Measurements from ENCODE around the gene SDHAF1.

SDHAF1 gene

DNA sequence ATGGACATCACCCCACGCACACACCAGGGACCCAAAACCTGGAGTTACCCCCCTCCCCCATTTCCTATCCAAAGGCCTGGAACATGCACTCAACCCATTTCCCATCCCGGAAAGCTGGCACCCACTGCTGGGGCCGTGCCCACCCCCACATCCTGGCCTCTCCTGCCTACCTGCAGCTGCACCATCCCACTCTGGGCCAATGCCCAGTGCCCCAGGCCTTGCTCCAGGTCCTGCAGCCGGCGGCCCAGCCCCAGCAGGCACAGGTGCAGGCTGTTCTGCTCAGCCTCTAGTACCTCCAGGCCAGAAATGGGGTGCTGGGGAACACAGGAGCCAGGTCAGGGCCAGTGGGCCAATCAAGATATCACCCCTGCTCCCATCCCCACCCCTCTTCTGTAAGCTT, 12.0 kb downstream of the SDHAF1 start:
- no peak overlapping the region for H2AFZ ChIP-seq (ENCODE audit: low read length, unreplicated experiment)
- H3K36me3 ChIP-seq (ENCODE audit: insufficient read depth, low read length) = no peaks in the 10 kb centered on the region
- no peak overlapping the region for H3K4me3 ChIP-seq (ENCODE audit: low read depth, low read length)
- no peaks in the 10 kb centered on the region for H3K79me2 ChIP-seq (ENCODE audit: control insufficient read depth, insufficient read depth, low read length, unreplicated experiment)
- H3K27ac ChIP-seq (ENCODE audit: low read depth, low read length) = no peak overlapping the region
- H3K4me1 ChIP-seq (ENCODE audit: control insufficient read depth, insufficient read depth, low read length, unreplicated experiment) = no peaks in the 10 kb centered on the region
- no peaks in the 10 kb centered on the region for H3K27me3 ChIP-seq (ENCODE audit: insufficient read depth, low read length)

DNA sequence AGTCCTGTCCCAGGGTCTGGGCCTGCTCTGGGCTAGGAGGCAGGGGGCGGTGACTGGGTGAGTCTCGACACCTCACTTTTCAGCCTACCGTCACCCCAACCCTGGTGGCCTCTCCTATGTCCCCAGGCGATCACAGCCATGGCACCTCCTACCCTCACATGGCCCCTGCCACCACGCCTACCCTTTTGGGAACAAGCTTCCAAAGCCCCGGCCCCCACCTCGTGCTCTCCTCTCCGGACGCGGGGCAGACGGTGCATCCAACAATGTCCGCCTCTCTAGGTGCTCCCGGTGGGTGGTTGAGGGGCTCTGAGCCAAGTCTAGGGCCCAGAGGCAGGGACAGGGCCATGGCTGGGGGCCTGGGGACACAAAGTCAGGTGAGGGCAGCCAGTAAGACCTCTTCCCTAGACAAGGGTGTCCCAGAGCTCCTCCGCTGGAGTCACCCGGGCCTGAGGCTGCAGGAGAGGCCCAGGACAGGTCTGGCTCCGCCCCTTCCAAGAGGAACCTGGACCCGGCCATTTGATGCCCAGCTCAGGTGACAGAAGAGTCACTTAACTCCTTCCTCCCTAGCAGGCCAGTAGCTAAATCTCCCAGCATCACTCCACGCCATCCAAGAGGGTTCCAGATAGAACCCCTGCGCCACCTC, 13.5 kb downstream of the SDHAF1 start, which contains the start of gene SYNE4:
Gene SYNE4 (minus strand): TSS at position 478 of the 643 bp plus-strand sequence. CDS start 132 bp downstream, at position 346.
- Histone ChIP-seq H3K27me3 (ENCODE audit: insufficient read depth, low read length) (no peaks in the 10 kb centered on the region), H3K79me2 (ENCODE audit: control insufficient read depth, insufficient read depth, low read length, unreplicated experiment) (no peaks in the 10 kb centered on the region), H3K4me1 (ENCODE audit: control insufficient read depth, insufficient read depth, low read length, unreplicated experiment) (no peaks in the 10 kb centered on the region), H3K36me3 (ENCODE audit: insufficient read depth, low read length) (no peaks in the 10 kb centered on the region), H3K4me3 (ENCODE audit: low read depth, low read length) (peak within 1 kb of the TSS; percentile 65), H2AFZ (ENCODE audit: low read length, unreplicated experiment) (no peak within 1 kb of the TSS), H3K27ac (ENCODE audit: low read depth, low read length) (no peak within 1 kb of the TSS)

- Histone ChIP-seq H2AFZ (ENCODE audit: low read length, unreplicated experiment) (no peak overlapping the region), H3K4me3 (ENCODE audit: low read depth, low read length) (peak overlapping the region; percentile 65)
Observed at GRCh38 chr19:36009220-36009619, 14.2 kb downstream of the SDHAF1 start.

DNA sequence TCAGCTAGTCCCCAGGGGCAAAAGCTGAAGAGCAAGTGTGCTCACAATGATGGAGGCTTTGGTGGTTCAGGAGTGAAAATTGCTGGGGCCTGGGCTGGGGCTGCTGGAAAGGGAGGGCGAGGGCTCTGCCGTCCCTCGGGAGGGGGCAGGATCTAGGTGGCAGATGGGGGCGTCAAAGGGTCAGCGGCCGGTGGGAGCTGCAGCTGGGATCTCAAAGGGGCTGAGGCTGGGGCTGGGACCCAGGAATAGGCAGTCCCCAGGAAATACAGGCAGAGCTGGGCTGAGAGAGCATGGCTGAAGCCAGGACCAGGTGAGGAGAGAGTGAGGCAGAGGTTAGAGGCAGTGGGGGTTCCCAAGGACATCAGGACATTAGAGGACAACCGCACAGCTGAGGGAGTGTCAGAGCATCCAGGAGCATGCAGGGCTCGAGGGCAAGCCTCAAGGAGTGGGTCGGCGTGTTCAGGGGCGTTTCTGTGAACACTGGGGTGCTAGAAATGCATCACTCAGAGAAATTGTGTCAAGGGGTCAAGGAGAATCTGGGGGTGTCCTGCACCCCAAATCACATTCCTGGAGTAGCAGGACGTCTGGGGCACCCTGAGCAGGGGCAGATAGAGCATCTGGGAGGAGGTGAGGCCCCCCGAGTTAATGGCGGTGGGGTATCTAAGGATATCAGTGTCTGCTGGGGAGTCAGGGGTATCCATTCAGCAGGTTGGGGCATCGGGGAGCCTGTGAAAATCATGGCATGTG, 14.8 kb downstream of the SDHAF1 start:
- Histone ChIP-seq H2AFZ (ENCODE audit: low read length, unreplicated experiment) (no peak overlapping the region), H3K36me3 (ENCODE audit: insufficient read depth, low read length) (no peaks in the 10 kb centered on the region), H3K27ac (ENCODE audit: low read depth, low read length) (no peak overlapping the region), H3K4me3 (ENCODE audit: low read depth, low read length) (peak overlapping the region; percentile 65), H3K4me1 (ENCODE audit: control insufficient read depth, insufficient read depth, low read length, unreplicated experiment) (peaks cover under 1% of the 10 kb centered on the region), H3K79me2 (ENCODE audit: control insufficient read depth, insufficient read depth, low read length, unreplicated experiment) (no peaks in the 10 kb centered on the region), H3K27me3 (ENCODE audit: insufficient read depth, low read length) (no peaks in the 10 kb centered on the region)

More at GRCh38 chr19:36009220-36009619, 14.2 kb downstream of the SDHAF1 start:
- H3K27me3 ChIP-seq (ENCODE audit: insufficient read depth, low read length) = no peaks in the 10 kb centered on the region
- H3K27ac ChIP-seq (ENCODE audit: low read depth, low read length) = no peak overlapping the region
- no peaks in the 10 kb centered on the region for H3K4me1 ChIP-seq (ENCODE audit: control insufficient read depth, insufficient read depth, low read length, unreplicated experiment)
- no peaks in the 10 kb centered on the region for H3K79me2 ChIP-seq (ENCODE audit: control insufficient read depth, insufficient read depth, low read length, unreplicated experiment)
- H3K36me3 ChIP-seq (ENCODE audit: insufficient read depth, low read length) = no peaks in the 10 kb centered on the region

GRCh38 chr19:36010402-36010801, 15.4 kb downstream of the SDHAF1 start:
- Histone ChIP-seq H3K27me3 (ENCODE audit: insufficient read depth, low read length) (no peaks in the 10 kb centered on the region), H3K4me1 (ENCODE audit: control insufficient read depth, insufficient read depth, low read length, unreplicated experiment) (peaks cover 3% of the 10 kb centered on the region), H3K36me3 (ENCODE audit: insufficient read depth, low read length) (no peaks in the 10 kb centered on the region)

GRCh38 chr19:36013280-36014011, 18.5 kb downstream of the SDHAF1 start:
- Histone ChIP-seq H3K4me1 (ENCODE audit: control insufficient read depth, insufficient read depth, low read length, unreplicated experiment) (peaks cover 3% of the 10 kb centered on the region), H3K36me3 (ENCODE audit: insufficient read depth, low read length) (no peaks in the 10 kb centered on the region), H3K79me2 (ENCODE audit: control insufficient read depth, insufficient read depth, low read length, unreplicated experiment) (no peaks in the 10 kb centered on the region), H3K27me3 (ENCODE audit: insufficient read depth, low read length) (no peaks in the 10 kb centered on the region), H3K4me3 (ENCODE audit: low read depth, low read length) (peak overlapping the region; percentile 75), H2AFZ (ENCODE audit: low read length, unreplicated experiment) (no peak overlapping the region), H3K27ac (ENCODE audit: low read depth, low read length) (no peak overlapping the region)

More at GRCh38 chr19:36010402-36010801, 15.4 kb downstream of the SDHAF1 start:
- H3K27ac ChIP-seq (ENCODE audit: low read depth, low read length) = no peak overlapping the region
- no peak overlapping the region for H2AFZ ChIP-seq (ENCODE audit: low read length, unreplicated experiment)
- H3K79me2 ChIP-seq (ENCODE audit: control insufficient read depth, insufficient read depth, low read length, unreplicated experiment) = no peaks in the 10 kb centered on the region
- H3K4me3 ChIP-seq (ENCODE audit: low read depth, low read length) = no peak overlapping the region

GRCh38 chr19:36014012-36014924, 19.3 kb downstream of the SDHAF1 start, which contains the start of gene ALKBH6:
Gene ALKBH6, minus strand, starts transcription at chr19:36014213. Its CDS starts 816 bp downstream, at chr19:36013397.
- Histone ChIP-seq H3K4me3 (ENCODE audit: low read depth, low read length) (peak within 1 kb of the TSS; percentile 75), H3K27ac (ENCODE audit: low read depth, low read length) (no peak within 1 kb of the TSS), H2AFZ (ENCODE audit: low read length, unreplicated experiment) (no peak within 1 kb of the TSS), H3K36me3 (ENCODE audit: insufficient read depth, low read length) (no peaks in the 10 kb centered on the region), H3K27me3 (ENCODE audit: insufficient read depth, low read length) (no peaks in the 10 kb centered on the region), H3K79me2 (ENCODE audit: control insufficient read depth, insufficient read depth, low read length, unreplicated experiment) (no peaks in the 10 kb centered on the region), H3K4me1 (ENCODE audit: control insufficient read depth, insufficient read depth, low read length, unreplicated experiment) (peaks cover 3% of the 10 kb centered on the region)

- Histone ChIP-seq H3K27me3 (ENCODE audit: insufficient read depth, low read length) (no peaks in the 10 kb centered on the region), H3K36me3 (ENCODE audit: insufficient read depth, low read length) (no peaks in the 10 kb centered on the region), H3K79me2 (ENCODE audit: control insufficient read depth, insufficient read depth, low read length, unreplicated experiment) (no peaks in the 10 kb centered on the region), H3K27ac (ENCODE audit: low read depth, low read length) (no peak overlapping the region), H3K4me3 (ENCODE audit: low read depth, low read length) (no peak overlapping the region), H3K4me1 (ENCODE audit: control insufficient read depth, insufficient read depth, low read length, unreplicated experiment) (peaks cover 3% of the 10 kb centered on the region), H2AFZ (ENCODE audit: low read length, unreplicated experiment) (no peak overlapping the region)
Observed at GRCh38 chr19:36019061-36019670, 24.2 kb downstream of the SDHAF1 start.

DNA sequence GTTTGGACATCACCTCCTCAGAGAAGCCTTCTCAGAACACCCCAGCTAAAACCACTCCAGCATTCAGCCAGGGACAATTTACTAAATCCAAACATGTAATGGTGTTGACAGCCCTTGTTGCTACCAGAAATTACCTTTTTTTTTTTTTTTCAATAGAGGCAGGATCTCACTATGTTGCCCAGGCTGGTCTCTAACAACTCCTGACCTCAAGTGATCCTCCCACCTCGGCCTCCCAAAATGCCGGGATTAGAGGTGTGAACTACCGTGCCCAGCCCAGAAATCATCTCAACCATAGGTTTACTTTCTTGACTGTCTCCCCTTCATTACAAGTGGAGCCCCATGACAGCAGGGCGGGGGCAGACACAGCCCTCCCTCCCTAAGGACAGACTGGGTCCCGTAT, 28.4 kb downstream of the SDHAF1 start:
- Histone ChIP-seq H3K4me3 (ENCODE audit: low read depth, low read length) (no peak overlapping the region), H2AFZ (ENCODE audit: low read length, unreplicated experiment) (no peak overlapping the region), H3K27ac (ENCODE audit: low read depth, low read length) (no peak overlapping the region), H3K79me2 (ENCODE audit: control insufficient read depth, insufficient read depth, low read length, unreplicated experiment) (no peaks in the 10 kb centered on the region), H3K36me3 (ENCODE audit: insufficient read depth, low read length) (no peaks in the 10 kb centered on the region), H3K4me1 (ENCODE audit: control insufficient read depth, insufficient read depth, low read length, unreplicated experiment) (no peaks in the 10 kb centered on the region), H3K27me3 (ENCODE audit: insufficient read depth, low read length) (no peaks in the 10 kb centered on the region)
